HG03135 (cell line): ENCODE measurements around the gene TMEM131.

Experiments used
- ATAC-seq: cut with Tn5 transposase; IDR thresholded peaks from one replicate; pipeline ENCODE4 v1.9.1; 2021; ENCODE audit warnings: mild to moderate bottlenecking, moderate library complexity; ENCODE audit not compliant: unreplicated experiment

Gene TMEM131

DNA sequence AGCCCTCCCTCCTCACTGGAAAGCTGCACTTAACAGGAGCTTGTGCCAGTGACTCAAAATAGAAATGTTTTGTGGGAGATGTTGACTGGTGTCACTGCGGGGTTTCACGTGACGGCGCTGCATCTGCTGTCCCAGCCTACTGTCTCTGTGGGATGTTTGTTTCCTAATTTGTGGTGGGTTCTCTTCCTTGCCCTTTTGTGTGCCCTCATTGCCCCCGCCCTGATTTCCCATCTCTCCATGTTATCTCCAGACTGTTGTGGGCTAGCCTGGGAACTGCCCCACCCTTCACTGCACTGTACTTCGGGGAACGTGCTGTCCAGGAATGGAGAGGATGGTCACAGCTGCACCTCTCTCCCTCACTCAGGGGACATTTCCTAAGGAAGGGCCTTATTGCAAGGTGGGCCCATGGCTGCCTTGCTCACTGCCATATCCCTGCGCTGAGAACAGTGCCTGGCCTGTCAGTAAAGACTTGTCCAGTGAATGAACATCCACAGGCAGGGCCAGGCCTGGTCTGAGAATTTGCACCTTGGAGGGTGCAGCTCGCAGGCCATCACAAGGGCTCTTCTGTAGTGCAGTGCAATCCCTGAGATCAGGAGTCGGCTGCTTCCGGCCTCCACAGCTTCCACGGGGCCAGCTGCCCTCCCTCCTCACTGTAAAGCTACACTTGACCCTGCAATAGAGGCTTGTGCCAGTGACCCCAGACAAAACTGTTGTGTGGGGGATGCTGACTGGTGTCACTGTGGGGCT is 264.3 kb downstream of the TMEM131 start:
- ATAC-seq = no peak

DNA sequence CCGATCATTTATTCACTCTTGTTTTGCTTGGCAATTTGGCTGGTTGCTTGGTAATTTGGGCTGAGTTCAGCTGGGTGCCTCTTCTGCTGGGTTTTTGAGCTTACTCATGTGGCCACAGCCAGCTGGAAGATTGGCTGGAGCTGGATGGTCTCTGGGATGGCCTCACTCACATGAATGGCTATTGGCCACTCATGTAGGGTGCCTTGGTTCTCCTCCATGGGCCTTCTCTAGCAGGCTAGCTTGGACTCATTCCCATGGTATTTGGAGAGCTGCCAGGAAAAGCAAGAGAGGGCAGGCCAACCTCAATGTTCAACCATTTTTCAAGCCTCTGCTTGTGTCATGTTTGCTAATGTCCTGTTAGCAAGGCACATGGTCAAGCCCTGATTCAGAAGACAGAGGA is 265.5 kb downstream of the TMEM131 start:
- ATAC-seq = no peak

DNA sequence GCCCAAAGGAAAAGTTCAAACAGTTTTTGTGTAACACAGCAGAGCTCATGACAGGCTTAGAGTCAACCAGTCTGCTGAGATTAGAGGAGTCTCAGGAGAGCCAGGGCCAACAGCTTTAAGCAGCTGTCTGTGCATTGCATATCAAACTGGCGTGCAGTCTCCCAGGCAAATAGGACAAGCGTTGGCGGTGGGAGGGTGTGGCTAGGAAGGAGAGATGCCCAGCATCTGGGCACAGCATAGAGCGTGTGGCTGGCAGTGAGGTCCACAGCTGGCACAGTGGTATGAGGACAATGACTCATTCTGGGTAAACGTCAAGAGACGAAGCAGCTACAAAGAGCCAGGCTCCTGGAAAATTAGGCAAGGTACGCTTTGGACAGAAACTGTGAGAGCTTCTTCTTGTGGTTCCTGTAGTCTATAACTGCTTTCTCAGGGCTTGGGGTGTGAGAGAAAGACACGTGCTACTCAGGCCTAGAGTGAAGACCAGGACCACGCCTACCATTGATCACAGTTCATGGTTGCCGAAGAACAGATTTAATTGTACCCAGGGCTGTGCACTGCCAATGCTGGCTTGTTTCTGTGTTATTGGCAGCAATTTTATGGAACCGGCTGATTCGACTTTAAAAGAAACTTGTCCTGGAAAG is 267.5 kb downstream of the TMEM131 start:
- ATAC-seq = no peak

DNA sequence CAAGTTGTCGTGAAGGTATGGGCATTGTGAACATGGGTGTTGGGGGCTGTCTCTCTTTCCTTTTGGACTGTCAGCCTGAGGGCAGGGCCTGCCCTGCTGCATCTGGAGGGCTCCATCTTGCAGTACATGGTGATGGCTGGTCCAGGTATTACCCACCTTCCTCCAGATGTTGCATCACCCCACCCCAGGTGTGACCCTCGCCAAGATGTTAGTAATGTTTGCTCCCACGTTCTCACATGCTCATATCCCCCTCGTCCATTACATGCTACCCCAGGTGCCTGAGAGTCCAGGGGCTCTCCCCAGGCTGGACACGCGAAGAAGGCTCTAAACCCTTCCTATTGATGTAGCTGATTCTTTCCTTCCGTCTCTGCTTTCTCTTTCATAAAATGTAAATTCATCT is 268.5 kb downstream of the TMEM131 start:
- no peak for ATAC-seq

DNA sequence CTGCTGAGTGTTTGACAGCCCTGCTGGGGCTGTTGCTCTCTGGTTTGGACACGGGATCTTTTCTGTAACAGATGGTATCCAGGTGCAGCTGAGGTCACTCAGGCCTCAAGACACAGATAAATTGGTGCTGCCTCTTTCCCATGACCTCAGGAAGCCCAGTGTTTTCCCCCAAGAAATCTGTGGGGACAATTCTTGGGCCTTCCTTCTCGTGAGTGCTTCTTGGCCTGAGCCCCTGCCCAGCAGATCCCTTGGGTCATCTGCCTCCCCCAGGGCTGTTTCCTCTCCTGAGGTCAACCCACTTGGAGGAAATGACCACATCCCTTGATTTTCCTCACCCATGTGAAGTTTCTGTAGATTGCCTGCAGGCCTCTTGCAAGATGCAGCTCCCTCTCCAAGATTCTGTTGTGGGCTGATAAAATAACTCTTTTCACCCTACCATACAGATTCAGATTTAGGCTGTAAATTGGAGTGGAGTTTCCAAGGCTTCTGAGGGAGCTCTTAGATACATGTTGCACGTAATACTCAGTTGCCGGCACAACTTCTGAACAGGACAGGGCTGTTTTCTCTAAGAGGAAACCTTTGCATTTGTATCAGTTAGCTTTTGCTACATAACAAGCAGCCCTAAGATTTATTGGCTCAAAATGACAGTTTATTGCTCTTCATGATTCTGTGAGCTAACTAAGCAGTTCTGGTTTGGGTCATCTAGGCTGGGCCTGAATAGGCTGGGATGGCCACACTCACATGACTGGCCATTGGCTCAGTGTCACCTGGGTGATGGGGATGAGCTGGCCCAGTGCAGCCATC is 269.3 kb downstream of the TMEM131 start:
- no peak for ATAC-seq

DNA sequence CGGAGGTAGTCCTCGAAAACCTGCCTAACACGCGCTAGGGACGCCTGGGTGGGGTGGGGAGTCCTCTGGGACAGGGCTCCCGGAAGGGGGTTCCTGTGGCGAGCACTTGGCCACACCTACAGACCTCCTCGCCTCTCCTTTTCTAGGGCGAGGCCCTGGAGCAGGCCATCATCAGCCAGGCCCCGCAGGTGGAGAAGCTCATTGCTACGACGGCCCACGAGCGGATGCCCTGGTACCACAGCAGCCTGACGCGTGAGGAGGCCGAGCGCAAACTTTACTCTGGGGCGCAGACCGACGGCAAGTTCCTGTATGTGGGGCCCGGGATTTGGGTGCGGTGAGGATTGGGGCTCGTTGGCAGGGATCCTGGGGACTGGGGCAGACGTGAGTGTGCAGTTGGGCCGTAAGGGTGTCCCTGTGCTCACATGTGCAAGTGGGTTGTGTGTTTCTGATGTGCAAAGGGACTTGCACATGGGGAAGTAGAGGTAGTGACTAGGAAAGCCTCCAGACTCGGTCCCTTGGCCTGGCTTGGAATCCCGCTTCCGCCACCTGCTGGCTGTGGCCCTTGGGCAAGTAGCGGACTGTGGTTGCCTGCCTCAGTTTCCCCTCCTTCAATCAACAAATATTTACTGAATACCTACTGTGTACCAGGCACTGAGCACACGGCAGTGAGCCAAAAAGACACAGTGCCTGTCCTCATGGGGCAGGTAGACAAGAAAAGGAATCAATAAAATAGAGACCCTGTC is 270.6 kb downstream of the TMEM131 start:
- no peak for ATAC-seq

DNA sequence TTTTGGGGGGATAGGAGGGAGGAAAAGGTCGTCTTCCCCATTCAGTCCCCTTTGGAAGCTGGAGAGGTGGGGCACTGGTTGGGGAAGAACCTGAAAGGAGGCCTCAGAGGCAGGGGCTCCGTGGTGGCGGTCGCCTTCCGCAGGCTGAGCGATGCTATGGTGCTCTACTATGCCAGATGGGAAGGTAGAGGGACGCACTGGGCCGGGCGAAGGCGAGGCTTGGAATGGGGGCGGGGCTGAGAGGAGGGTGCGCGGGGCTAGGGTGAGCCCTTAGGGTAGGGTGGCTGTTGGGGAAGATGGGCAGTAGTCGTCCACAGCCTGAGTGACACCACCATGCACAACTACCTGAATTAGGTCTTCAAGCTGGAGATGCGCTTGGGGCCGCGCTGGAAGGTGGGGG is 271.2 kb downstream of the TMEM131 start:
- no peak for ATAC-seq

DNA sequence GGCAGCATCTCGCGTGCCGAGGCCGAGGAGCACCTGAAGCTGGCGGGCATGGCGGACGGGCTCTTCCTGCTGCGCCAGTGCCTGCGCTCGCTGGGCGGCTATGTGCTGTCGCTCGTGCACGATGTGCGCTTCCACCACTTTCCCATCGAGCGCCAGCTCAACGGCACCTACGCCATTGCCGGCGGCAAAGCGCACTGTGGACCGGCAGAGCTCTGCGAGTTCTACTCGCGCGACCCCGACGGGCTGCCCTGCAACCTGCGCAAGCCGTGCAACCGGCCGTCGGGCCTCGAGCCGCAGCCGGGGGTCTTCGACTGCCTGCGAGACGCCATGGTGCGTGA is 271.7 kb downstream of the TMEM131 start:
- no peak for ATAC-seq

DNA sequence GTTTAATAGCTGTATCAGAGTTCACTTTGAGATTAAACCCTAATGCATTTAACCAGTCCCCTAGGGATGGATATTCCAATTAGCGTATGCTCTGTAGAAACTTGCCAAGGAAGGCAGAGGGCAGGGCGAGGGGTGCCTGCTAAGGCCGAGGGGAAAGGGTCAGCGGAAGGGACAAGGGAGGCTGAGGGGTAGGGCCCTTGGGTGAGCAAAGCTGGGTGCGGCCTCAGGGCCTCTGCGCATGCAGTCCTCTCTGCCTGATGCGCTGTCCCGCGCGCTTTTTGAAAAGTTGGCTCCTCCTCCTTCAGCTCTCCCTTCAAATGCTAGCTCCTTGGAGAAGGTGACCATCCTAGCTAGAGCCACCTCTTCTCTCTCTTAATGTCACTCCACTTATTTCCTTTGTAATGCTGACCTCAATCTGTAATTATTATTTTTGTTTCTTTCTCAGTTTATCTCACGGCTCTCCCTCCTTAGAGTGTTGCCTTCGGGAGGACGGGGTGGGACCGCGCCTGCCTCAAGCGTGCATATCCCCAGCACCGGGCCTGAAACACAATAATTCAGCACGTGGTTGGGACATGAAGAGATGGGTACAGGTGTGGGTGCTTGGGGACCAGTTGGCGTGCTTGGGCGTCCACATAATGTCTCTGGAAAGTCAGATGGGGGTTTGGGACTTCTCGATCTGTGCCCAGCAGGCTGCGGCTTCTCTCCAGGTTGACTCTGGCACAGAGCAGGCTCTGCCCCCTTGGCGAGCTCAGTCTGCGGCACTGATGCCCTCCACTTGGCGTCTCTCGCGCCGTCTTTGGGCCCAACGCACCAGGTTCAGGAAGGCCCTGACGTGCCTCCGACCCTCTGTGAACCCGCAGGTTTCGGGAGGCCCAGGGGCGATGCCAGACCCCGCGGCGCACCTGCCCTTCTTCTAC is 272.3 kb downstream of the TMEM131 start:
- ATAC-seq = no peak

DNA sequence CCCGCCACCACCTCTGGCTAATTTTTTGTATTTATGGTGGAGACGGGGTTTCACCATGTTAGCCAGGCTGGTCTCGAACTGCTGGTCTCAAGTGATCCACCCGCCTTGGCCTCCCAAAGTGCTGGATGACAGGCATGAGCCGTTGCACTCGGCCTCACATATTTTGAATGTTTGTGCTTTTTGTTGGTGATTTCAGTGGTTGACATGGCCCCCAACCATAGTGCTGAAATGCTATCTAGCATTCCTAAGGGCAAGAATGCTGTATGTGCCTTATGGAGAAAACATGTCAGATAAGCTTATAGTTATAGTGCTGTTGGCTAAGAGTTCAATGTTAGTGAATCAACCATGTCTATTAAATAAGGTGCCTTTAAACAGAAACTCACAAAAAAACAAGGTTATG is 273.5 kb downstream of the TMEM131 start:
- ATAC-seq = no peak

DNA sequence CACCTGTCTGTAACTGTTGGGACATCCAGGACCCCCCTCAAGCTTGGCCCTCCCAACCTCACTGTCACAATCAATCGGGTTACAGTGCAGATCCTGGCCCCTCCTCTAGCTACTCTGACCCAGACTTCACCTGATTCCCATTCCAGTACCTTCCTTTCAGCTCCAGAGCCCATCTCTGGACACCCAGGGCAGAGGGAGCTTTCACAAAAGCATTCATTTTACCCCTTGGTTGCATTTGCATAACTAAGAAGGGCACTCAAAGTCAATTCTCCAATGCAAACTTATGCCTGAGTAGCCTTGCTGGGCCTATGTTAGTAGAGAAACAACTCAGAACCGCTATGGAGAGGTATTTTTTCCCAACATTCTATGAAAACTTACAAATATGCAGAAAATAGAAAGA is 275.0 kb downstream of the TMEM131 start:
- ATAC-seq = no peak

DNA sequence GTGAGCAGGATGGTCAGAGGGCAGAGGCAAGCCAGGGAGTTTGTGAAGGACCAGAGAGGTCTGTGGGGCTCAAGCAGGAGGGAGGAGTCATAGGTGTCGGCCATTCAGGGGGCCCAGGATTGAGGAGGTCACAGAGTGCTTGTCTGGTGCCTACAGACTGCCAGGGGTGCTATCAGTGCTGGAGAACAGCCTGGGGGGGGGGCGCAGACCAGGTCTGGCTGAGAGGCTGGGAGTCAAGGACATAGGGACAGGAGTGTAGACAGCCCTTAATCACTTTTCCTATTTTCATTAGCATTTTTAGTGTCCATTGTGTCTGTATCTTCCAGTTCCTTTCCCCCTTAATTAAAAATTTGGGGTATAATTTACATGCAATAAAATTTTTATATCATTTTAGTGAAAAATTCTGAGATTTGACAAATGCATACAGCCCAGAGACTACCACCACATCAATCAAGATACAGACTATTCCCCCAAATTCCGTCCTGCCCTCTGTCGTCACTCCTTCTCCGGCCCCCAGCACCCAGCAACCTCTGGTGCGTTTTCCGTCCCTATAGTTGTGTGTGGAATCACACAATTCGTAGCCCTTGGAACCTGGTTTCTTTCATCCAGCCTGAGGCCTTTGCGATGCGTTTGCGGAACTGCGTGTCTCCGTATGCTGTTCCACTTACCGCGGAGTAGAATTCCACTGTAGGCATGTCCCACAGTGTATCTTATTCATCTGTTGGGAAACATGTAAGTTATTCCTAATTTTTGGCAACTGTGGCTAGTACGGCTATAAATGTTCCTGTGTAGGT is 276.2 kb downstream of the TMEM131 start:
- no peak for ATAC-seq

DNA sequence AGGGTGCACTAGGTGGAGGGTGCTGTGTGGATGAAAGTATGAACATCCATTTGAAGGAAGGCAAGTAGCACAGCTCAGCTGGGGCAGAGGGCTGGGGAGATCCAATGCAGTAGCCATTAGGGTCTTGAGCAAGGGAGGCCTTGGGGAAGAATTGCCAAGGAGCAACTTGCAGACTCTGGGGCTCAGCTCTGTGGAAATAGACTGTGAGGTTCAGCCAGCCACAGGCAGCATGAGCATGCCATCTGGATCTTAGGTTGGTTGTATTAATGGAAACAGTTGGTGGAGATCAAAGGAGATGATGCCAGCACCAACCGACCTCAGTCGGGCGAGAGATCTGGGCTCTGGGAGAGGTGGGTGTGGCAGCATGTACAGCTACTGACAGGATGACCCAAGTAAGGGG is 276.8 kb downstream of the TMEM131 start:
- peak; percentile 18 for ATAC-seq

DNA sequence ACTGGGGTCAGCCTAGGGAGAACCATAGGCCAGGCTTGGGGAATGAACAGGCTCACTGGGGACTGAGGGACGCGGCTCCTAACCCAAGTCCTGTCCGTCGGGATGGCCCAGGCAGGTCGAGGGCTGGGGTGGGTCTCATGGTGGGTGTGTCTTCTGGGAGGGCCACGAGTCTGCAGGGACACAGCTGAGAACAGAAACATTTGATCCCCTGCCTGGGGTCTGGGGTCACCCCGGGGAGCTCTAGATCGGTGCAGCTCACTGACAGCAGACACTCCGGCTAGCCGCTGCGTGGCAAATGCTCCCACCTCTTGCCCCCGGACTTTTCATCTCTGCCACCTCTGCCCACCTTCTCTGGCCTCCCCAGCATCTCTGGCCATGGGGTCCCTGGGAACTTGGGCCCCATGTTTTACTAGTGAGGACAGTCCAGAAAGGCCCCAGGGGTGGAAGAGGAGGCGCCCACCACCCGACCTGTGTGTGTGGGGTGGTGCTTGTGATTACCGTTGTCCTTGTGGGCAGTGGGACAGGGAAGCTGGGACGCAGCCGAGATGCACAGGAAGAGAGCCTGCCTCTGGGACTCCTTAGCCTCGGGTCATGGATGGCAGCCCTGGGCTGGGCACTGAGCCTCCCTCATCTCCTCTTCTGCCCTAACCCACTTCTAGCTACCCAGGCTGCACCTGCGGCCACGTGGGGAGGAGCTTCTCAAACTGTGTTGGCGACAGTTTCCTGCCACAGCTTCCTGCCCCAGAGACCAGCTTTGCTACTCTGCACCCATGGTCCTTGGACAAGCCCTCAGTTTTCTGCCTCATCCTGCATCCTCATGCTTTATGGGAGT is 277.5 kb downstream of the TMEM131 start:
- peak; percentile 67 for ATAC-seq

DNA sequence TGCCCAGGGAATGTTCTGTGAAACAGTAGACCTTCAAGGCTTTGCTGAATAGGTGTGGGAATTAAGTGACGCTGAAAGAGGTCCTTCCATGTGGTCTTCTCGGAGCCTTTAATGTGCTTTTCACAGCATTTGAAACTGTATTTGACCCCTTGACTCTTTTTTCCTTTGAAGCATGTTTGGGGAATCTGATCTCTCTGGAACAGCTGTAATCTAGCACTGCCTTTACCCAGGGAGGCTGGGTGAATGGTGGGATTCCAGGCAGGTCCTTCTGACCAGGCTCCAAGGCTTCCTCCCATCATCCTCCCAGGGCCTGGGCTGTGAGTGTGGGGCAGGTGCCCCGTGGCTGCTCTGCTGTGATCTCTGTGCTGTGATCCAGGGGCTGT is 278.1 kb downstream of the TMEM131 start:
- no peak for ATAC-seq

DNA sequence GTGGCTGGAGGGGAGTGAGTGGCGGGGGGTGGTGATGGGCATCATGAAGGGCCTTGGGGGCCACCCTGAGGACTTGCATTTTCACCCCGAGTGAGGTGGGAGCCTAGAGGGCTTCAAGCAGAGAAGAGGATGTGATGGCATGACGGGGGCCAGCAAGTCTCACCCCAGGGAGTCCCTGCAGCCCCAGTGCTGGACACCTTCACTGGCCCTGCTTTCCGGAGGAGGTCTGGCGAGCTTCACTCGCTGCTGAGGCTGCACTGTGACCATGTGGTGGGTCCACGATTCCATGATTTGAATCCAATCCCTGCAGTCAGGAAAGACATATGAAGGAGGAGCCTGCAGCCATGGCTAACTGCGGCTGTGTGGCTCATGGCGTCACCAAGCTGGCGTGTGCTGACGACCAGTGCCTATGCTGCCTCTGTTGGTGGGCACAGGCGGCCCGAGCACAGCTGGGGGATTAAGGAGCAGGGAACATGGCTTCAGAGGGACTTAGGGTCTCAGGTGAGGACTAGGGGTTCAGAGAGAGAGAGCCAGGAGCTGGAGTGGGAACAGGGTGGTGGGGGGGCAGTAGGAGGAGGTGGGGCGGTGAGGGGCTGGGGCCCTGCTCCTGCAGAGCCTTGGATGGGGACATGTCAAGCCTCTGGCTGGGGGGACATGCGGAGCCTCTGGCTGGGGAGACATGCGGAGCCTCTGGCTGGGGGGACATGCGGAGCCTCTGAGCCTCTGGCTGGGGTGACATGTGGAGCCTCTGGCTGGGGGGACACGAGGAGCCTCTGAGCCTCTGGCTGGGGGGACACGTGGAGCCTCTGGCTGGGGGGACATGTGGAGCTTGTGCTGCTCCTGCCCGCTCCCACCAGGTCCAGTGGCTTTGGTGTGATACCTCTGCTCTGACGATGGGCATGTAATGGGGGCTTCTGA is 278.8 kb downstream of the TMEM131 start:
- ATAC-seq = no peak

DNA sequence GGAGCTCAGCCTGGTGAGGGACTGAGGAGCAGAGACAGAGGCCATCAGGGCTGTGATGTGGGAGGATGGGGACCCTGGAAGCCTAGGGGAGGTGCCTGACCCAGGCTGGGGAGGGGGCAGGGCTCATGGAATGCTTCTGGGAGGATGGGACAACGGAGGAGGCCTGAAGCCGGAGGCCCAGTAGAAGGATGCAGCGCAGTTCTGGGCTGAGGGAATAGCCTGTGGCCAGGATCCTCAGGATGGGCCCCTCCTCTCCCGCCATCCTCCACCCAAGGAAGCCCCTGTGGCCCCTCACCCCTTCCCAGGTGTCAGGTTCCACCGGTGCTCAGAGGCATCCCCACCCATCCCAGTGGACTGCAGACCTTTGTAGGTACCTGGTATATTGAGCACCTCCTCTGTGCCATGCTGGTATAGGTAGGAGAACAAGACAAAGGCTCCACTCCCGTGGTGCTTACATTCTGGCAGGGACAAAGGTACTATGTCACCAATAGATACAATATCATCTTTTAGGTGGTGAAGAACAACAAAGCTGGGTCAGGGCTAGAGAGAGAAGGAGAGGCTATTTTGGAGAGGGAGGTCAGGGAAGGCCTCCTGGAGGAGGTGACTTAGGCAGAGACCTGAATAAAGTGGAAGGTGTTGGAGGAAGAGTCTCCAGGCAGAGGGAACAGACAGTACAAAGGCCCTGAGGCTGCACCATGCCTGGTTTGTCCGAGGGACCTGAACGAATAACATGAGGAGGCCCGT is 279.6 kb downstream of the TMEM131 start:
- no peak for ATAC-seq
